Astrocyte of the cerebellum (primary cell): ENCODE results near the gene CBL.

Experiments used
- DNase-seq: peaks from one replicate; pipeline ENCODE4 v3.0.0-alpha.2; 2011; ENCODE audit warnings: low read depth
- H3K4me3 ChIP-seq: 2 replicates; pipeline ENCODE4 v1.5.1; 2011; ENCODE audit warnings: mild to moderate bottlenecking, low read depth, low read length, moderate library complexity
- in situ Hi-C: cut with HindIII; loops from 2 replicates; pipeline ENCODE4 v1.10.0; 2017; ENCODE audit warnings: low sequenced_read_pairs
- TF ChIP-seq, protein P1 (sequence below): IDR thresholded peaks from 2 replicates; pipeline ENCODE4 v1.5.1; 2012; ENCODE audit warnings: low read length, low read depth, moderate library complexity, mild to moderate bottlenecking; ENCODE audit errors: missing control alignments

Gene CBL

DNA sequence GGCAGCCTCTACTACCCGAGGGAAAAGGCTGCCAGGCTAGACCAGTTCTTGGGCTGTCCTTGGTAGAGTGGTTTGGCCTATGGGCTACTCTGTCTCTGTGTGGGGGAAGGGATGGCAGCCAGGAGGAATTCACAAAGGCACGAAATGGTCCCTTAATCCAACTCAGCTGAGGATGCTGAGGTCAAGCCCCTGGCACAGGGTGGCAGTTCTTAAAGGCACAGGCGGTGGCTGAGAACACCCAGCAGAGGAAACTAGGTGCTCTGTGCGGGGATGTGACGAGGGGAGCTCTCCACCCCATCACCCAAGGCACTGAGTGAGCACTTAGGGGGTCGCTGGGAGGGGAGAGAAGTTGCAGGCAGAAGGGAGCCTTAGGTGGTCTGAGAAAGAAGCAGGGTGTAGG, 140.5 kb downstream of the CBL start, which contains the start of gene MFRP:
MFRP (minus strand) TSS at position 101 of the 400 bp plus-strand sequence. CDS start 192 bp downstream, outside the sequence.
- in situ Hi-C loops, result no loop called here

DNA sequence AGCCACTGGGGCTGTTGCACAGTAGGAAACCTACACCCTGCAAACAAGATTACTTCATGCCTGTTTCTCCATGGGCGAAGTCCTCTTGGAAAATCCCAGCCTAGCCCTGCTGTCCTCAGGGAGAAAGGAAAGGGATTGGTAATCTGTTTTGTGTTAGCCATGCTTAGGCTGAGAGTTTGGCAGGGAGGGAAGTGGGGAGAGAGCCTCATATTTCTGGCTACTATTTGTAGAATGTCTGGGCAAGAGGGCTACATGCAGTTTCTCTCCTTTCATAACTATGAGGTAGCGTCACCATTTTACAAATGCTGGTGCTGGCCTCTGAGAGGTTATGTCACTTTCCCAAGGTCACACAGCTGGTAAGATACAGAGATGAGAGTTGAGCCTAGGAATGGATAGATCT, 141.1 kb downstream of the CBL start:
- DNase-seq, result no peak
- in situ Hi-C loops, result no loop called here
- no peak overlapping the region for H3K4me3 ChIP-seq
- TF ChIP-seq, protein P1, sequence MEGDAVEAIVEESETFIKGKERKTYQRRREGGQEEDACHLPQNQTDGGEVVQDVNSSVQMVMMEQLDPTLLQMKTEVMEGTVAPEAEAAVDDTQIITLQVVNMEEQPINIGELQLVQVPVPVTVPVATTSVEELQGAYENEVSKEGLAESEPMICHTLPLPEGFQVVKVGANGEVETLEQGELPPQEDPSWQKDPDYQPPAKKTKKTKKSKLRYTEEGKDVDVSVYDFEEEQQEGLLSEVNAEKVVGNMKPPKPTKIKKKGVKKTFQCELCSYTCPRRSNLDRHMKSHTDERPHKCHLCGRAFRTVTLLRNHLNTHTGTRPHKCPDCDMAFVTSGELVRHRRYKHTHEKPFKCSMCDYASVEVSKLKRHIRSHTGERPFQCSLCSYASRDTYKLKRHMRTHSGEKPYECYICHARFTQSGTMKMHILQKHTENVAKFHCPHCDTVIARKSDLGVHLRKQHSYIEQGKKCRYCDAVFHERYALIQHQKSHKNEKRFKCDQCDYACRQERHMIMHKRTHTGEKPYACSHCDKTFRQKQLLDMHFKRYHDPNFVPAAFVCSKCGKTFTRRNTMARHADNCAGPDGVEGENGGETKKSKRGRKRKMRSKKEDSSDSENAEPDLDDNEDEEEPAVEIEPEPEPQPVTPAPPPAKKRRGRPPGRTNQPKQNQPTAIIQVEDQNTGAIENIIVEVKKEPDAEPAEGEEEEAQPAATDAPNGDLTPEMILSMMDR, result no peak

More for the DNA sequence above, 140.5 kb downstream of the CBL start, which contains the start of gene MFRP:
- no peak within 1 kb of the TSS for H3K4me3 ChIP-seq
- TF ChIP-seq, protein P1, result no peak
- DNase-seq, result no peak

DNA sequence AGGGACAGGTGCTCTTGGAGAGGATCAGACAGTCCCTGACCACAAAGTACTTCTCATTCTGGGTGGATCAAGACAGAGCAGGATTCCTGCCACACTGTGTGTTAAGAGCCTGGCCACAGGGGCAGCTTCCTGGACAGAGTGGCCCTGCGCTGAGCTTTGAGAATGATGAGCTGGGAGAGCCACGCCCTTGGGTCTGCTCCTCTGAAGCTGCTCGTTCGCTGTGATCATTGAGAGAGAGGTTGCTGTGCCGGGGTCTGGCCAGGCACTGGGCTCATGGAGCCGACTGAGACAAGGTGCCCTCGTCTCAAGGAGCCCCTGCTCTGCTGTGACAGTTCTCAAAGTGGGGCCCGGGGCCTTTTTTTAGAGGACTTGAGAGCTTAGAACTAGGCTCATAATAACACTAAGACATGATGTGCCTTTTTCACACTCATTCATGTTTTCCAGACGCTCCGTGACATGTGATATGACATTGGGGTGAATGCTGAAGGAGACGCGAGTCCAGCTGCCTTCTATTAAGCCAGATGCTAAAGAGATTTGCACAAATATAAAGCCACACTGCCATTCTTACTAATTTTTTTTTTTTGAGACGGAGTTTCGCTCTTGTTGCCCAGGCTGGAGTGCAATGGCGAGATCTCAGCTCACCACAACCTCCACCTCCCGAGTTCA, 141.9 kb downstream of the CBL start:
- no peak for DNase-seq
- no peak overlapping the region for H3K4me3 ChIP-seq
- TF ChIP-seq, protein P1, result no peak
- in situ Hi-C loops, result no loop called here

DNA sequence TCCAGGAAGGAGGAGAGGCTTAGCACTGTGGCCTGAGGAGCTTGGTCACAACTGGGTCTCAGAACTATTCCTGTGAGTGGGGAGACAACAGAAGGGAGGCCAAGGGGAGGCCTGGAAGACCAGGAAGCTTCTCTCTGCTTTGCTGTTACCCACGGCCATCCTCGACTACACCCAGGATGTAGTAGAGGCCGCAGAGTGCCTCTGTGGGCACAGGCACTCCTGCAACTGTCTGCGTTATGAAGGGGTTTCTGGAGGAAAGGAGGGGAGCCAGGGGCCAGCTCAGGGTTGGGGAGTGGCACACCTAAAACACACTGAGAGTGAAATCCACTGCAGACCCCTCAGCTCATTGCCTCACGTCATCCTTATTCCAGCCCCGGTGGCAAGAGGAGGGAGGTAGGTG, 144.2 kb downstream of the CBL start:
- TF ChIP-seq, protein P1, result no peak
- H3K4me3 ChIP-seq, result no peak overlapping the region
- in situ Hi-C loops, result loop anchor here (5.0 to 25.0 kb wide), 2 partner anchors 77 to 362 kb away; no protein-coding TSS in a partner anchor
- no peak for DNase-seq

DNA sequence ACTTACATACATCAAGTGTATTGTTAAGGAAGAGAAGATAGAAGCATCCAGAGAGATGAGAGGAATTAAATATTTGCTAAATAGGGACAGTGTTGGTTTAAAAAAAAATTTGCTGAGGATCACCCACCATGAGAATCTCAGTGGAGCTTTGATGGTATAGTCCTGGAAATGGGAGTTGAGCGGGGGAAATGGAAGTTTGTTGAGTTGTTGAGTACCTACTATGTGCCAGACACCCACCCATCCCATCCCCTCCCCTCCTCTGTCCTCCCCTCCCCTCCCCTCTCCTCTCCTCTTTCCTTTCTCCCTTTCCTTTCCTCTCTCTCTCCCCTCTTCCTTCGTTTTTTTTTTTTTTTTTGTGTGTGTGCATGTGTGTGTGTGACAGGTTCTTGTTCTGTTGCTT, 145.1 kb downstream of the CBL start:
- DNase-seq, result no peak
- no peak overlapping the region for H3K4me3 ChIP-seq
- TF ChIP-seq, protein P1, result no peak
- in situ Hi-C loops, result loop anchor here (5.0 to 25.0 kb wide), 2 partner anchors 76 to 361 kb away; no protein-coding TSS in a partner anchor

DNA sequence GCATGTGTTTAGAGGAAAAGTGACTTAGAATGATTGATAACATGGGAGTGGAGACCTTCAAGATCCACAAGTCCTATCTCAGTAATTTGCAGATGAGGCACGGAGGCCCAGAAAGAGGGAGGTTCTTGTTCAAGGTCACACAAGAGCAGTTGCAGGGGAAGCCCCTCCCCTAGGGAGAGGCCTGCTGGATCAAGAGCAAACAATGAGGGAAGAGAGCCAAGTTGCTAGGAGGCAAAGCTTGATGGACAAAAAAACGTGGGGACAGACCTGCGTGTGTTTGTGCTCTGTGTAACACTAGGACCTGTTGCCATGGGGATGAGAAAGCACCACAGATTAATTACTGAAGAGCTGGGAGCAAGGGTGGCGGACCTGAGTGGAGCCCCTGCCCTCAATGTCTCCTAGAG, 146.7 kb downstream of the CBL start:
- in situ Hi-C loops, result loop anchor here (5.0 to 25.0 kb wide), 2 partner anchors 74 to 359 kb away; no protein-coding TSS in a partner anchor

More for the DNA sequence above, 146.7 kb downstream of the CBL start:
- no peak for DNase-seq
- TF ChIP-seq, protein P1, result no peak
- no peak overlapping the region for H3K4me3 ChIP-seq
